Breast epithelium (tissue), 4 donors: ENCODE results near the gene MYMK. TPM values are rescaled to one million over a fixed set of nuclear protein-coding genes. Genes with fewer than 3 reads are reported as not detected.

Experiments used
- DNase-seq, 2 donors: peaks; one replicate each; pipeline ENCODE4 v3.0.0-alpha.2; 2019; ENCODE audit warnings: low spot score in 2 of 2
- H3K27ac ChIP-seq, 2 donors: fragments of 200-600 bp; sonication (generic) in 1 of 2; one replicate each; pipeline ENCODE4 v1.5.1; 2016 to 2019; ENCODE audit warnings: mild to moderate bottlenecking in 1 of 2
- H3K27me3 ChIP-seq, 2 donors: fragments of 200-600 bp; sonication (generic) in 1 of 2; one replicate each; pipeline versions ENCODE4 v1.5.1 to v1.6.0; 2017 to 2019; ENCODE audit warnings: control low read depth in 1 of 2, mild to moderate bottlenecking in 1 of 2
- H3K36me3 ChIP-seq: fragments of 200-600 bp; one replicate; pipeline ENCODE4 v1.5.1; 2019
- H3K4me1 ChIP-seq, 2 donors: fragments of 200-600 bp; sonication (generic); one replicate each; pipeline ENCODE4 v1.5.1; 2016 to 2019; ENCODE audit warnings: control low read depth in 1 of 2
- H3K4me3 ChIP-seq, 3 donors: fragments of 200-600 bp; sonication (generic); 1 replicate in 2 of 3; 2 replicates in 1 of 3; pipeline ENCODE4 v1.5.1; 2016 to 2019; ENCODE audit warnings: mild to moderate bottlenecking in 3 of 3, moderate library complexity in 2 of 3
- H3K9me3 ChIP-seq, 2 donors: fragments of 200-600 bp; sonication (generic) in 1 of 2; one replicate each; pipeline ENCODE4 v1.5.1; 2016 to 2019; ENCODE audit warnings: control low read depth in 1 of 2
- POLR2A ChIP-seq: fragments of 450-650 bp; IDR thresholded peaks from one replicate; pipeline ENCODE4 v1.6.1; 2016; ENCODE audit warnings: antibody characterized with exemption, mild to moderate bottlenecking, moderate library complexity
- POLR2AphosphoS5 ChIP-seq, 3 donors: sonication (generic); formaldehyde crosslinking; IDR thresholded peaks; one replicate each; pipeline ENCODE4 v1.6.1; 2017; ENCODE audit warnings: antibody characterized with exemption in 3 of 3
- intact Hi-C: fragments of 100-400 bp; cut with DNase I; formaldehyde crosslinking; loops from one replicate; pipeline ENCODE4 v1.15.1; 2023; ENCODE audit warnings: low total_unique reads
- total RNA-seq, 3 donors: library from RNA; depleted of rRNA; stranded (reverse); fragments of >200 nt; gene quantifications; one replicate each; pipeline ENCODE4 v1.1.0, GENCODE V29; 2016
- TF ChIP-seq, protein P1 (sequence below), 3 donors: fragments of 450-650 bp; IDR thresholded peaks; one replicate each; pipeline ENCODE4 v1.5.1; 2016 to 2017; ENCODE audit warnings: antibody characterized with exemption in 3 of 3, mild to moderate bottlenecking in 3 of 3, moderate library complexity in 3 of 3

Gene MYMK
- total RNA-seq, 3 donors from 2014 or later: not detected

DNA sequence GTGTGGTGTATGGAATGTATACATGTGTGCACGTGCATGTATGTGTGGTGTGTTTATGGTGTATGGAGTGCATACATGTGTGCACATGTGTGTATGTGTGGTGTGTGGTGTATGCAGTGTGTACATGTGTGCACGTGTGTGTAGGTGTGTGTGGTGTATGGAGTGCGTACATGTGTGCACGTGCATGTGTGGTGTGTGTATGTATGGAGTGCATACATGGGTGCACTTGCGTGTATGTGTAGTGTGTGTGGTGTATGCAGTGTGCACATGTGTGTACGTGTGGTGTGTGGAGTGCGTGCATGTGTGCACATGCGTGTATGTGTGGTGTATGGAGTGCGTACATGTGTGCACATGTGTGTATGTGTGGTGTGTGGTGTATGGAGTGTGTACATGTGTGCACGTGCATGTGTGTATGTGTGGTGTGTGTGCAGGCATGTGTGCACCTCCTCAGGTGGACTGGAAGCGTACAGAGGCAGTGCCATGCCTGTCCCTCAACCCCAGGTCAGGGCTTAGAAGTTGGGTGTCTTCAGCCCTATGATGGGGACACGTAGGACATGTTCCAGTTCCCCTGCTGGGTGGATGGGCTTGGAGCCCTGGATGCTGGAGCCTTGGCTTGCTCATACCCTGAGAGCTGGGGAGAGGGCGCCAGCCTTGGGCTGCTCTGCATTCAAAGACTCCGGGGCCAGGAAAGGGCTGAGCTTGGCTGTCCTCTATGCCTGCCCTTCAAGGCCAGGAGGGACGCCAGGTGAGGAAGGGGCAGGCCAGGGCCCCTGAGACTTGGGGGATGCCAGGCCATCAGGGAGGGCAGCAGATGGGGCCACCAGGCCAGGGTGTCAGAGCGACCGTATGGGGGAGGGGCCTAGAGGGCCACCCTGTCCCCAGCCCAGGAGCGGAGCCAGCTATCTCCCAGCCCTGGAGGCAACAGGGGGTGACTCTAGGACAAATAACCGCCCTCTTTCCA lies 12.2 kb downstream of the MYMK start:
- H3K36me3 ChIP-seq: no peaks in the 10 kb centered on the region
- H3K27ac ChIP-seq: no peak overlapping the region
- no peak for DNase-seq
- no peaks in the 10 kb centered on the region for H3K4me1 ChIP-seq
- intact Hi-C loops: no loop called here
- no peaks in the 10 kb centered on the region for H3K9me3 ChIP-seq
- no peak overlapping the region for H3K4me3 ChIP-seq
- TF ChIP-seq POLR2A: no peak
- no peak for TF ChIP-seq POLR2AphosphoS5 (IDR thresholded peaks at IDR 0.05)
- TF ChIP-seq, protein P1, sequence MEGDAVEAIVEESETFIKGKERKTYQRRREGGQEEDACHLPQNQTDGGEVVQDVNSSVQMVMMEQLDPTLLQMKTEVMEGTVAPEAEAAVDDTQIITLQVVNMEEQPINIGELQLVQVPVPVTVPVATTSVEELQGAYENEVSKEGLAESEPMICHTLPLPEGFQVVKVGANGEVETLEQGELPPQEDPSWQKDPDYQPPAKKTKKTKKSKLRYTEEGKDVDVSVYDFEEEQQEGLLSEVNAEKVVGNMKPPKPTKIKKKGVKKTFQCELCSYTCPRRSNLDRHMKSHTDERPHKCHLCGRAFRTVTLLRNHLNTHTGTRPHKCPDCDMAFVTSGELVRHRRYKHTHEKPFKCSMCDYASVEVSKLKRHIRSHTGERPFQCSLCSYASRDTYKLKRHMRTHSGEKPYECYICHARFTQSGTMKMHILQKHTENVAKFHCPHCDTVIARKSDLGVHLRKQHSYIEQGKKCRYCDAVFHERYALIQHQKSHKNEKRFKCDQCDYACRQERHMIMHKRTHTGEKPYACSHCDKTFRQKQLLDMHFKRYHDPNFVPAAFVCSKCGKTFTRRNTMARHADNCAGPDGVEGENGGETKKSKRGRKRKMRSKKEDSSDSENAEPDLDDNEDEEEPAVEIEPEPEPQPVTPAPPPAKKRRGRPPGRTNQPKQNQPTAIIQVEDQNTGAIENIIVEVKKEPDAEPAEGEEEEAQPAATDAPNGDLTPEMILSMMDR (IDR thresholded peaks at IDR 0.05): no peak
- peaks cover 0 to 7% of the 10 kb centered on the region in 2 donors for H3K27me3 ChIP-seq

- intact Hi-C loops: no loop called here
- TF ChIP-seq POLR2AphosphoS5 (IDR thresholded peaks at IDR 0.05) (no peak), POLR2A (no peak)
- TF ChIP-seq, protein P1 (IDR thresholded peaks at IDR 0.05): no peak
- no peak overlapping the region for H3K4me3 ChIP-seq
- H3K36me3 ChIP-seq: no peaks in the 10 kb centered on the region
- H3K9me3 ChIP-seq: no peaks in the 10 kb centered on the region
- DNase-seq: no peak
- peaks cover 0 to 7% of the 10 kb centered on the region in 2 donors for H3K27me3 ChIP-seq
- no peaks in the 10 kb centered on the region for H3K4me1 ChIP-seq
- H3K27ac ChIP-seq: no peak overlapping the region
Observed at GRCh38 chr9:133511607-133512006, 13.2 kb downstream of the MYMK start.

- Histone ChIP-seq H3K4me3 (no peak overlapping the region), H3K27me3 (peaks cover 0 to 7% of the 10 kb centered on the region in 2 donors), H3K36me3 (no peaks in the 10 kb centered on the region), H3K27ac (no peak overlapping the region), H3K4me1 (no peaks in the 10 kb centered on the region), H3K9me3 (no peaks in the 10 kb centered on the region)
- intact Hi-C loops: no loop called here
- TF ChIP-seq POLR2A: no peak
- TF ChIP-seq, protein P1 (IDR thresholded peaks at IDR 0.05): no peak
- TF ChIP-seq POLR2AphosphoS5 (IDR thresholded peaks at IDR 0.05): no peak
- DNase-seq: no peak
Observed at GRCh38 chr9:133510926-133511505, 13.7 kb downstream of the MYMK start.

DNA sequence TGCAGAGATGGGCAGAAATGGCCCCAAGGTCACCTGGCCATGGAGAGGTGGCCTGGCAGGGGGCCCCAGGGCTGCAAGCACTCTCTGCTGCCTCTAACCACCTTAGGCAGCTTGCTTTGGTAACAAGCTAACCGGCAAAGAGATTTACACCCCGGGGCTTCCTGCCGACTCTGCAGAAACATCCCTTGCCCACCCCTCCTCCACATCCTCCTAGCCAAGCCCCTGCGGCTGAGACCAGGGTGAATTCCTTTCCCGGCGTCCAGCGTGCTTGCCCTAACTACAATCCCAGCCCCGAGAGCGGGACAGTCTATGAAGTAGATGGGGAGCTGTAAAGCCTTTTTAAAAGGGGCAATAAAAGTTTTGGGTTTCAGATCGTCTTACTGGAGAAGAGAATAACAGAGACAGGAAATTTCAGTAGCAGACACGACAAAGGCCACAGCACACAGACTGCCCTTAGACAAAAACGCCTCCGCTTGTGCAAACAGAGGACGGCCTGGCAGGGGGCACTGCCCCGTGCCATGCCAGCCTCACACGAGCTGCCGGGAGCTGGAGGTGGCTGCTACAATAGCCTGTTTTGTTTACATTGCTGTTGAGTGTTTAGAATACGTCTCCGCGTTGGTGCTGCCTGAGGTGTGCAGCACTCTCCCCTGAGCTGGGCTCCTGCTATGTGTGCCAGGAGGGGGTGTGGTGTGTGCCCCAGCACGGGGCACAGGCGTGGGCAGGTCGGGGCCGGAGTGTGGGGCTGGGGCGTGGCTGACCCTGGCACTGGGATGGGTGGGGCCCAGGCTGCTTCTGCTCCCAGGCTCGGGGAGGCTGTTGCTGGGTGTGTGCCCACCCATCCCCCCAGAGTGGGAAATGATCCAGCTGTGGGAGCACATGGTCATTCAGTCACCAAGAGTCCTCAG lies 15.3 kb downstream of the MYMK start:
- intact Hi-C loops: no loop called here
- Histone ChIP-seq H3K4me1 (no peaks in the 10 kb centered on the region), H3K27me3 (peaks cover 0 to under 1% of the 10 kb centered on the region in 2 donors), H3K27ac (no peak overlapping the region), H3K4me3 (peak overlapping the region in 2 of 3 donors; percentile 13 to 50), H3K9me3 (no peaks in the 10 kb centered on the region), H3K36me3 (no peaks in the 10 kb centered on the region)
- TF ChIP-seq, protein P1 (IDR thresholded peaks at IDR 0.05): no peak
- TF ChIP-seq POLR2AphosphoS5 (IDR thresholded peaks at IDR 0.05): no peak
- no peak for TF ChIP-seq POLR2A
- no peak for DNase-seq
